ENCODE results near the gene FDX2. TPM values are rescaled to one million over a fixed set of nuclear protein-coding genes. Genes with fewer than 3 reads are reported as not detected.

Gene FDX2
- total and polyA plus RNA-seq, 2 of the 13 experiments (the other 11 are each of a cell fraction or from before 2014, with no cell fraction given) = 21.0 to 24.7 TPM

- TF ChIP-seq STAT6 (CRISPR knock-in tag; IDR thresholded peaks at IDR 0.05; ENCODE audit: borderline replicate concordance) = no peak
- TF ChIP-seq ZNF883 (CRISPR knock-in tag; IDR thresholded peaks at IDR 0.05; ENCODE audit: not compliant biosample characterization) = no peak
- peak; percentile 48 for TF ChIP-seq HNRNPK (IDR thresholded peaks at IDR 0.05; ENCODE audit: low read depth, low read length, poor library complexity, severe bottlenecking)
These were observed 25.9 kb downstream of the FDX2 start, which contains the start of gene ICAM5 (continued) for GRCh38 chr19:10289836-10290356.

- H4K20me1 ChIP-seq (ENCODE audit: insufficient read depth, low read length) = 0 out of 2 replicates have a peak, but pooled peaks cover 6% of the 10 kb centered on the region
- DNase-seq (ENCODE audit: low spot score) = peak; percentile 53
- peaks cover 0 to 20% of the 10 kb centered on the region in 2 experiments; a peak in 3 of 5 replicates for H3K27me3 ChIP-seq (ENCODE audit: control insufficient read depth in 1 of 2, insufficient read depth in 2 of 2, low read length in 2 of 2)
- POLR2A ChIA-PET = interaction anchor here (0.9 to 7.3 kb wide), 11 partner anchors 10 to 183 kb away, joined by 3 to 149 read pairs (median 5); partner anchors contain the start of genes ICAM1, PPAN, RAVER1 and TYK2
- H2AFZ ChIP-seq (ENCODE audit: low read length) = no peak overlapping the region
- intact Hi-C loops (cut with micrococcal nuclease; ENCODE audit: unreplicated experiment) = no loop called here
- in situ Hi-C loops (cut with HindIII; ENCODE audit: extremely low pct_ligation_motif_present, low pct_unique_long_range_greater_than_20kb) = no loop called here
- no peak for FAIRE-seq
- H3K4me1 ChIP-seq (ENCODE audit: insufficient read depth, low read length) = peaks cover 70% of the 10 kb centered on the region
- no TSS peak for BruUV-seq (replicated peaks)
- no peaks in the 10 kb centered on the region for H3K9me3 ChIP-seq (ENCODE audit: low read length)
- peak overlapping the region; percentile 34; the same call in 1 of the 2 replicates for H3K9ac ChIP-seq (ENCODE audit: insufficient read depth, low read depth, low read length)
- H3K4me3 ChIP-seq (replicated peaks in 1 of 3; ENCODE audit: insufficient read depth in 1 of 3, low read depth in 2 of 3, low read length in 3 of 3) = peak overlapping the region; percentile 24 to 79 (median 52); a peak in 4 of 6 replicates
- peak overlapping the region; percentile 97 for H3K4me2 ChIP-seq (ENCODE audit: low read depth, low read length)
- peak; percentile 6 for ATAC-seq
- CTCF ChIA-PET (ENCODE audit: low intra/inter-chr PET ratio, low total read pairs) = no interaction called here
- no peak overlapping the region for H3K27ac ChIP-seq (ENCODE audit: extremely low read length, insufficient read depth, low read length)
- no peaks in the 10 kb centered on the region for H3K79me2 ChIP-seq (ENCODE audit: insufficient read depth, low read length)
- H3K36me3 ChIP-seq (replicated peaks in 1 of 2; ENCODE audit: control insufficient read depth in 1 of 2, insufficient read depth in 2 of 2, low read length in 2 of 2) = peaks cover 8 to 12% of the 10 kb centered on the region in 2 experiments
- WGBS (ENCODE audit: low lambda C conversion rate) = 0% methylated on average over 6 of the region's 50 CpGs
- TF ChIP-seq NR2C2 (CRISPR knock-in tag; IDR thresholded peaks at IDR 0.05; ENCODE audit: borderline replicate concordance) (0 out of 2 replicates have a peak, but pooled peaks have one; percentile 49), HOXA3 (CRISPR knock-in tag; IDR thresholded peaks at IDR 0.05) (peak; percentile 67; the same call in 1 of the 2 replicates), SALL1 (CRISPR knock-in tag; IDR thresholded peaks at IDR 0.05) (peak; percentile 47), ZNF687 (CRISPR knock-in tag; IDR thresholded peaks at IDR 0.05) (peak; percentile 94), SRY (CRISPR knock-in tag; IDR thresholded peaks at IDR 0.05) (0 out of 2 replicates have a peak, but pooled peaks have one; percentile 37), ZNF616 (CRISPR knock-in tag; IDR thresholded peaks at IDR 0.05; ENCODE audit: low read depth) (peak; percentile 90)
These were observed 26.5 kb downstream of the FDX2 start for GRCh38 chr19:10289167-10289835.
